ENCODE data around the gene ARFGAP1. TPM values are rescaled to one million over a fixed set of nuclear protein-coding genes. Genes with fewer than 3 reads are reported as not detected.

The ARFGAP1 gene
- total RNA-seq, 1 donor from 2014 or later = 208 TPM

DNA sequence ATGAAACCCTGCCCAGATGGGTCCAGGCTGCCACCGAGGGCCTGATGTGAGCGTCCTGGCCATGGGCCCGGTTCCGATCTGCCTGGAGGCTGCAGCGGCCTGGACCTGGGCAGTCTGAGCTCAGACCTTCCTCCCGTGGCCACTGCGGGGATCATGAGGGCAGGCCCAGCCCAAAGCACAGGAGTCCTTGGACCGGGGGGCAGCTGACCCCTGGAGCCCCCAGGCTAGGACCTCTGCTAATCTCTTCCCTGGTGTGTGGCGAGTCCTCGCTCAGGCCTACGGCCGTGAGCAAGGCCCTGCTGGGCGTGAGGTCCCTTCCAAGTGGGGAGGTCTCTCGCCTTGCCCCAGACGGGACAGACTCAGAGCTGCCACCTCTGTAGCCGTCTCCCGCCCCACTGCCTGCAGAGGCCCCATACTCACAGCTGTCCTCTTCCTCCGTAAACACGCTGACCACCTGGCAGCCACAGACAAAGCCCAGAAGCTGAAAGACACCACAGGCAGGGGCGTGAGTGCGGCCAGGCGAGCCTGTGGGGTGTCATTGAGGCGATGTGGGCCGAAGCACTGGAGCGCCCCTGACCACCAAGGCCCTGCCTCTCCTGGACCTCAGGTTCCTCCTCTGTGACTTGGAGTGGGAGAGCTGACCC is 28.9 kb upstream of the ARFGAP1 start:
- no peak overlapping the region for H3K4me3 Mint-ChIP-seq
- no peaks in the 10 kb centered on the region for H3K36me3 Mint-ChIP-seq
- no peaks in the 10 kb centered on the region for H3K4me1 Mint-ChIP-seq
- TF ChIP-seq, protein P1, sequence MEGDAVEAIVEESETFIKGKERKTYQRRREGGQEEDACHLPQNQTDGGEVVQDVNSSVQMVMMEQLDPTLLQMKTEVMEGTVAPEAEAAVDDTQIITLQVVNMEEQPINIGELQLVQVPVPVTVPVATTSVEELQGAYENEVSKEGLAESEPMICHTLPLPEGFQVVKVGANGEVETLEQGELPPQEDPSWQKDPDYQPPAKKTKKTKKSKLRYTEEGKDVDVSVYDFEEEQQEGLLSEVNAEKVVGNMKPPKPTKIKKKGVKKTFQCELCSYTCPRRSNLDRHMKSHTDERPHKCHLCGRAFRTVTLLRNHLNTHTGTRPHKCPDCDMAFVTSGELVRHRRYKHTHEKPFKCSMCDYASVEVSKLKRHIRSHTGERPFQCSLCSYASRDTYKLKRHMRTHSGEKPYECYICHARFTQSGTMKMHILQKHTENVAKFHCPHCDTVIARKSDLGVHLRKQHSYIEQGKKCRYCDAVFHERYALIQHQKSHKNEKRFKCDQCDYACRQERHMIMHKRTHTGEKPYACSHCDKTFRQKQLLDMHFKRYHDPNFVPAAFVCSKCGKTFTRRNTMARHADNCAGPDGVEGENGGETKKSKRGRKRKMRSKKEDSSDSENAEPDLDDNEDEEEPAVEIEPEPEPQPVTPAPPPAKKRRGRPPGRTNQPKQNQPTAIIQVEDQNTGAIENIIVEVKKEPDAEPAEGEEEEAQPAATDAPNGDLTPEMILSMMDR (IDR thresholded peaks at IDR 0.05; ENCODE audit: unreplicated experiment) = no peak
- no peak for DNase-seq (ENCODE audit: low spot score in 2 of 2, unreplicated experiment in 2 of 2)
- H3K27ac Mint-ChIP-seq = no peak overlapping the region
- H3K27me3 Mint-ChIP-seq (ENCODE audit: low read depth) = peaks cover 4% of the 10 kb centered on the region
- H3K9me3 Mint-ChIP-seq = no peaks in the 10 kb centered on the region

DNA sequence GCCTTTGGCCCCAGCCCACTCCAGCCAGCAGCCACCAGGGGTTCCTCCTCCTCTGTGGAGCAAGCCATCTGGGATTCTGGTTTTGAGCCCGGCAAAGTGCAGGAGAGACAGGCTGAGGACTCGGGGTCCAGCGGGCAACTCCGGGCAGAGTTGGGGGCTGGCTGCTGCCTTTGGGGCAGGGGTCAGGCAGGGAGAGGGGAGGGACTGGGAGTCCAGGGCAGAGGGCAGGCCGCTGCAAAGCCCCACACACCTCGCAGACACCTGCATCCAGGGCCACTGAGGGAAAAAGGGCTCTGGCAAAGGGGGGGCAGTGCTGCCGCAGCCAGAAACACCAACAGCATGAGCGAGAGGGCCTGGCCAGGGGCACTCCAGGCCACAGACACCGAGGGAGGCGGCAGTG is 28.1 kb upstream of the ARFGAP1 start:
- Mint-ChIP-seq H3K9me3 (no peaks in the 10 kb centered on the region), H3K27ac (no peak overlapping the region), H3K27me3 (ENCODE audit: low read depth) (peaks cover 4% of the 10 kb centered on the region), H3K4me1 (no peaks in the 10 kb centered on the region), H3K36me3 (no peaks in the 10 kb centered on the region), H3K4me3 (no peak overlapping the region)
- TF ChIP-seq, protein P1 (IDR thresholded peaks at IDR 0.05; ENCODE audit: unreplicated experiment) = no peak
- no peak for DNase-seq (ENCODE audit: low spot score in 2 of 2, unreplicated experiment in 2 of 2)

DNA sequence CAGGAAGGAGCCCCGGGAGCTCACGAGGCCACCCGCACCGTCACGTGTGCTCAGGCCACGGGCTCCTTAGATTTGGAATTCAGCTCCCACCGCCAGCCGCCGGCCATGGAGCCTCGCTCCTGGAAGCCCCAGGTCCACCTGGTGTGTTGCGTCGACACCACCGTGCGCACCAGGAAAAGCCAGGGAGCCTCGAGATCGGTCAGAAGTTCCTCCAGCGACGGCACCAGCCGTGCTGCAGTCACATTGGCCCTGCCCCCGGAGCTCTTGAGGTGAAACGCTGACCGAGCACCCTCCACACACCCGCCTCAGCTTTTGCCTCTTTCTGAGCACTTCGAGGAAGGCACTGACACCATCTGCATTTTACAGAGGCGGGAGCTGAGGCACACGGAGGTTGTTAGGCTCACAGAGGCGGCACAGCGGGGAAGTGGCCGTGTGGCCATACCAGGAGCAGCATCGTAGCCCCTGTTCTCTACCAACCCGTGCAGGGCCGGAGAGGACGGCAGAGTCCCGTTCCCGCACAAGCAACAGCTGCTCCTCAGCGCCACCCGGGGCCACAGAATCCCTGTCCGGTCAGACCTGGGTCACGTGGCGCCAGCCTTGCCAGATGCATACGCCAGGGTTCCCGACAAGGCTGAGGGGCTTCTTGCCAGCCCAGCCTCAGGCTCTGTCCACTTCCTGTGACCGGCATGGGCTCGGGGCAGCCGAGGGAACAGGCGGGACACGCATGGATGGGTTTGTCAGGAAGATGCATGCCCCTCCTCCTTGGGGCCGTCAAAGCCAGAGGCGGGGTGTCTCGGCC is 25.9 kb upstream of the ARFGAP1 start:
- Mint-ChIP-seq H3K4me3 (no peak overlapping the region), H3K27ac (no peak overlapping the region), H3K27me3 (ENCODE audit: low read depth) (peaks cover 12% of the 10 kb centered on the region), H3K9me3 (no peaks in the 10 kb centered on the region), H3K36me3 (no peaks in the 10 kb centered on the region), H3K4me1 (no peaks in the 10 kb centered on the region)
- no peak for DNase-seq (ENCODE audit: low spot score in 2 of 2, unreplicated experiment in 2 of 2)
- TF ChIP-seq, protein P1 (IDR thresholded peaks at IDR 0.05; ENCODE audit: unreplicated experiment) = no peak

DNA sequence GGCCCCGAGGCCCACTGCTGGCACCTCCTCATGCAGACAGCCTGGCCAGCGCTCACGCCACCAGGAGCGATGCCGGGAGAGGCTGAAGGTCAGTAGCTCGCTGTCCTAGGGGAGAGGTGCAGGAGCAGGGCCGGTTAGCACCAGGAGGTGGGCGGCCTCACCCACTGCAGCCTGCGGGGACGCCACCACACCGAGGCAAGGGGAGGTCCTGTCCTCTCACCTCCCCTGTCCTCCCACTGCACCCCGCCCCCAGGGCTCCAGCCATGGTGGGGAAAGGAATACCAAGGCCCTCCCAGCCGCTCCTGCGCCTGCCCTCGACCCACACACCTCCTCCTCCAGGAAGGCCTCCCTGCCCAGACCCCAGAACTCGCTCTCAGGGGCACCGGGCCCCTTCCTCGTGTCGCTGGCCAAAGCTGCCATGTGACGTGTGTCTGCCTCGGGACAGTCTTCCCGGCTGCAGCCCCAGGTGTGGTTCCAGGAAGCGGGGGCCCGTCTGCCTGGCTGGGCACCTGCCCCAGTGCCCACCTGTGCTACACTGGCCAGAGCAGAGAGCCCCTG is 24.9 kb upstream of the ARFGAP1 start:
- Mint-ChIP-seq H3K36me3 (no peaks in the 10 kb centered on the region), H3K9me3 (no peaks in the 10 kb centered on the region), H3K4me3 (no peak overlapping the region), H3K27me3 (ENCODE audit: low read depth) (peaks cover 22% of the 10 kb centered on the region), H3K27ac (no peak overlapping the region), H3K4me1 (peaks cover 1% of the 10 kb centered on the region)
- DNase-seq (ENCODE audit: low spot score in 2 of 2, unreplicated experiment in 2 of 2) = no peak
- TF ChIP-seq, protein P1 (IDR thresholded peaks at IDR 0.05; ENCODE audit: unreplicated experiment) = no peak

DNA sequence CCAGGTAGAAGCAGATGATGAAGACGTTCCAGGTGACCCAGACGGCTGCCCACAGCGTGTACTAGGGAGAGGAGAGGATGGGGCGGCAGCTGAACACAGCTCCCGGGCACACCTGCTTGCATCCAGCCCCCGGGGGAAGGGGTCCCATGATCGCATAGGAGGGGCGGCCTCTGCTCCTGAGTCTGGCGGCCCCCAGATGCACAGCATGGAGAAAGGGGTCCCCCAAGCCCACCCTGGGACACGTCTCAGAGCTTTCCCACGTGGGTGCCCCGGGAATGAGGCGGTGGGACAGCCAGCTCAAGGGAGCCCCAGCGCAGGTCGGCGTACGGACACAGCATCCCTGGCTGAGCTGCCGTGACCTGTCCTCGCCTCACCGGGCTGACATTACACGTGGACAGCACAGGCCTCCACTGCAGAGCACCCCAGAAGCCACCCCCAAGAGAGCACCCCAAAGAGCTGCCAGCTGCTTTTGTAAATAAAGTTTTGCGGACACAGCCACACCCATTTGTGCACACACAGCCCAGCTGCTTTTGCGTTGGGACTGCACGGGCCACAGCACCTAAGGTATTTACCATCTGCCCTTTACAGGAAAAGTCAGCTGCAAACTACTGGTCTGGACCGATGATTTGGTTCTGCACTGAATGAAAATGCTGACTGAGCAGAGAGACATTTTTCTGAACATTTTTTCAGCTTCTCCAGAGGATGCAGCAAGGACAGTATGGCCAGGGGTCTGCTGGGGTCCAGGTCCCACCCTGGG is 23.6 kb upstream of the ARFGAP1 start:
- Mint-ChIP-seq H3K27me3 (ENCODE audit: low read depth) (peaks cover 32% of the 10 kb centered on the region), H3K4me1 (peaks cover 6% of the 10 kb centered on the region), H3K4me3 (no peak overlapping the region), H3K36me3 (no peaks in the 10 kb centered on the region), H3K9me3 (no peaks in the 10 kb centered on the region), H3K27ac (no peak overlapping the region)
- DNase-seq (ENCODE audit: low spot score in 2 of 2, unreplicated experiment in 2 of 2) = no peak
- TF ChIP-seq, protein P1 (IDR thresholded peaks at IDR 0.05; ENCODE audit: unreplicated experiment) = no peak

Data from mesothelial cell of epicardium (in vitro differentiated cells).